ENCODE data around the gene UGT1A3.

DNA sequence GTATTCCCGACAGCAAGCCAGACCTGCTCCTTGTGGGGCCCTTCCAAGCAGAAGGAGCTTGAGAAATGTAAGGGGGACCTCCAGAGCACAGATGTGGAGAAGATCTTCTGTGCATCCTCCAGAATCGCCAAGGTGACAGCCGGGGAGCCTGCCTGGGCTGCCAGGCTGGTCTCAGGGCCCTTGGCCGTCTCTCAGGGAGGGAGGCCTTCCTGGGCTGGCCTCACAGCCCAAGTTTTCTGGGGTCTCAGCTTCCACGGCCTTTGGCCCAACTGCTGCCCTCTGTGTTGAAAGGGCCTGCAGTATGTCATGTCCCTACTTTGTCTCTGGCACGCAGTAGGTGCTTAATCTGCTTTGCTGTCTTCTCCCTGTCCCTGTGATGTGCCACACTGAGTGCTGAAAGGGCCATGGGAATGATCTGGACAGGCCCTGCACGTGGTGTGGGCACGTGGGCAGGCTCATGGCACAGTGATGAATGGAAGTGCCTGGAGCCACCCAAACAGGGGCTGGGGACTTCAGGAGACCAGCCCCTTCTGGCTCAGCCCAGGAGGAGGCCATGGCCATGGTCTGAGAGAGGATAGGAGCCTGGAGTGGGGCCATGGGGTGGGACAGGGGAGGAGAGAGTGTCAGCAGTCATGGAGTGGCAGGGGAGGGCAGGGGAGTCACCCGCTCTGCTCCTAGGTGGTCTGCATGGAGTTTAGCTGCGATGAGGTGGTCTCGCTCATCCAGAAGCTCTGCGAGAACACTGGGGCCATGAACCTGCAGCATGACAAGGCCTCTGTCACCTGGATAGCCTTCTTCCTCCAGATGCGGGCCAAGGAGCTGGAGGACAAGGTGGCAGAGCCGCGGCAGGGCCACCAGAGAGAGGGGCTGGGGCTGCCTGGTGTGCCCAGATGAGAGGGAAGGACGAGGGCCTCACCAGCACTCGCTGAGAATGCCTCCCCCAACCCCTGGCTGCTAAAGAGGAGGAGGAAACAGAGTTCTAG, 90.1 kb downstream of the UGT1A3 start:
- TF ChIP-seq CTCF (IDR thresholded peaks at IDR 0.05; ENCODE audit: low read length) (no peak), EZH2 (IDR thresholded peaks at IDR 0.05; ENCODE audit: borderline replicate concordance, low read length) (no peak)
